PC-3 (cell line): ENCODE measurements around the gene GPRIN1.

Experiments used
- CTCF ChIP-seq: fragments of 300-600 bp; sonication (generic); conservative IDR thresholded peaks from 2 replicates; pipeline ENCODE4 v1.5.1; 2017; ENCODE audit warnings: antibody characterized with exemption, low read depth, mild to moderate bottlenecking, low read length
- EZH2 ChIP-seq: fragments of 300-600 bp; sonication (generic); IDR thresholded peaks from one replicate; pipeline ENCODE4 v1.6.1; 2017; ENCODE audit warnings: antibody characterized with exemption, mild to moderate bottlenecking, low read length; ENCODE audit not compliant: unreplicated experiment

GRCh38 chr5:176606032-176606431 lies 3.9 kb downstream of the GPRIN1 start:
- TF ChIP-seq EZH2 = no peak
- TF ChIP-seq CTCF = peak; percentile 35
